ENCODE measurements around the gene ZSWIM7.
"Not testable (repeated sequence)": the region's sequence is repeated elsewhere in the genome, so short reads cannot be mapped to it uniquely, and the experiment has no call there.

The ZSWIM7 gene

DNA sequence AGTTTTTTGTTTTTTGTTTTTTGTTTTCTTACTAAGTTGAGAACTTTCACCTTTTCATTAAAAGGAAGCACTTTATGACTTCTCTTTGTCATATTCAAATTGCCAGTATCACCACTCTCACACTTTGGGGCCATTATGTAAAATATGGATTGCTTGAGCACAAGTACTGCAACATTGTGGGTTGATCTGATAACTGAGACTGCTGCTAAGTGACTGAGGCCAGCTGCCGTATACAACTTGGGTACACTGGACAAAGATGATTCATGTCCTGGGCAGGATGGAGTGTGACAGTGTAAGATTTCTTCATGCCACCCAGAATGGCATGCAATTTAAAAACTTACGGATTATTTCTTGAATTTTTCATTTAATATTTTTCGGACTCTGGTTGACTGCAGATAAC, 7.9 kb upstream of the ZSWIM7 start:
- Mint-ChIP-seq H3K27ac (peak overlapping the region; percentile 34), H3K4me3 (no peak overlapping the region), H3K4me1 (peaks cover 23% of the 10 kb centered on the region), H3K36me3 (peaks cover 100% of the 10 kb centered on the region), H3K9me3 (no peaks in the 10 kb centered on the region)
- DNase-seq (ENCODE audit: low spot score in 2 of 2) (no peak), ATAC-seq (peak; percentile 95)

DNA sequence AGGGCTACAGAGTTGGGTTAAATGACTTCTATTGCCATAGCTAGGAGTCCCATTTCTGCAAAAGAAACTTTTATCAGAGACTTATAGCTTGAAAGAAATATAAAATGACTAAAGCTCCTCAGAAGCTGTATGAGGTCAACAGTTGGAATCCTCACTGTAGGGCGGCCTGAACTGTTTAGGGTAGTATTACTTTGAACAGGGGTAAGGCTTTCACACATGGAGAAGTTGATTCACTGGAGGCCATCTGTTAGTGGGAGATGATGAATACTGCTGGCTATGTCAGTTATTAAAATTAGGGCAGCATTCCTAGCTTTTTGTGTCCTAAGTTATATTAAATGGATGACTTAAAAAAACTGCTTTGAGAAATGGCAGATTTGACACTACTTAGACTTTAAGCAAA, 6.1 kb upstream of the ZSWIM7 start:
- Mint-ChIP-seq H3K27ac (no peak overlapping the region), H3K9me3 (no peaks in the 10 kb centered on the region), H3K4me1 (peaks cover 39% of the 10 kb centered on the region), H3K4me3 (no peak overlapping the region), H3K36me3 (peaks cover 100% of the 10 kb centered on the region)
- no peak for DNase-seq (ENCODE audit: low spot score in 2 of 2)
- no peak for ATAC-seq

DNA sequence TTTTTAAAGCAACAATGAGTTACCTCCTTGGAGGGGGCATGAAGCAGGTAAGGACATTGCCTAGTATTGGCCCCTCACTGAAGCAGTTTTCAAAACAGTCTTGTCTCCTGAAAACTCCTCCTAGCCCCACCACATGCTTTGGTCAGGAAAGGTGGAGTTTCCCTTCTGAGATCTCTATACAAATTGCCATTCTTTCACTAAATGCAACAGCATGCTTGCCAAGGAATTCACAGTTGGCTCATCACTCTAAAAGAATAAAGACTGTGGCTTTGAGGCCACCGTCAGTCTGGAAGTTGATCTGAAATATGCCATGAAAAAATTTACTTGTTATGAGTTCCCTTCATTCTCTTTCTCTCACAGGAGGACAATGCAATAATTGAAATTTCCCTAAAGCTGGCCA, 4.3 kb upstream of the ZSWIM7 start:
- Mint-ChIP-seq H3K36me3 (peaks cover 88% of the 10 kb centered on the region), H3K4me3 (no peak overlapping the region), H3K27ac (peak overlapping the region; percentile 36), H3K9me3 (no peaks in the 10 kb centered on the region), H3K4me1 (peaks cover 41% of the 10 kb centered on the region)
- ATAC-seq (no peak), DNase-seq (ENCODE audit: low spot score in 2 of 2) (no peak)

DNA sequence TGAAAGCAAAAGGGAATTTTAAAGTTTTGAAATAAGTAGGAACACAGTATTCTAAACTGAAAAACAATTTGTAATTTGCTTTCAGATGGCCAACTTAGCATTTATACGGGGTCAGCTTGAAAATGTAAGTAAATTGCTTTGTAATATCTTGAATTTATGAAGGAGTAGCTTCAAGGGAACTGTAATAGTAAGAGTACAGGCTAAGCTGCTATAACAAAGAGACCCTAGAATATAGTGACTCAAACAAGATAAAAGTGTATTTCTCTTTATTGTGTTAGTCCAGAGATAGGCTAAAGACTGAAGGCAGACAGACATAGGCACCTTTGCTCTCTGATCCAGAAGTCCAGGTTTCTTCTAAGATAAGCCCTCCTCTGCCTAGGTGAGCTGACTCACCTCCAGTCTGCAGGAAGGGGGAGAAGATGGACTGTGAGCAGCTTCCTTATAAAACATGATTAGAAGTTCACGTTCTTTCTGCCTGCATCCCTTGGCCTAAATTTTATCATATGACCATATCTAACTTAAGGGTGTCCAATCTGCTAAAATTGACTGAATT, 3.3 kb upstream of the ZSWIM7 start:
- Mint-ChIP-seq H3K4me3 (no peak overlapping the region), H3K36me3 (peaks cover 82% of the 10 kb centered on the region), H3K4me1 (peaks cover 31% of the 10 kb centered on the region), H3K27ac (no peak overlapping the region), H3K9me3 (no peaks in the 10 kb centered on the region)
- no peak for DNase-seq (ENCODE audit: low spot score in 2 of 2)
- ATAC-seq: no peak

DNA sequence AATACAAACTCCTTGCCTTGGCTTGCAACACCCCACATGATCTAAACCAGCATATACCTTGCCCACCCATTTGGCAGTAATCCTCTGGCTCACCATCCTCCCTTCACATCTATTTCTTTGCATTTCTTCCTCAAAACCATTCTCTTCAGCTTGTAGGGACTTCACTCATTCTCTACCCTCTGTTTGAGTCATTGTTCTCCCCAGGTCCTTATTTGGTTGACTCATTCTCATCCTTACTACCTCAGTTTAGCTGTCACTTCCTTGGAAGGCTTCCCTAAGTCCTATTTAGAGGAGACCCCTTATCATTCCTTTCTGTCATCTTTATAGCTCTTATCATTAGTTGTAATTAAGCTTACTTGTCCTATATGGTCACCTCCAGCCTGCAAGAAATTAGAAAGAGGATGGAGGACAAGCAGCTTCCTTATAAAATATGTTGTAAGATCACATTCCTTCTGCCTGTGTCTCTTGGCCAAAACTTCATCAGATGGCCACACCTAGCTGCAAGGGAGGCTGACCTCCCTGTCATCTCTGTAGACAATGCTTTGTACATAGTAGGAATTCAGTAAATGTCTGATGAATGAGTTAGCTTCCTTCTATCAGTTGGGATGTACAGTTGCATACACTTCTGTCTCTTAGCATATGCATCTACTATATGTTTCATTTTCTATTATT, 1.9 kb upstream of the ZSWIM7 start:
- Mint-ChIP-seq H3K9me3 (no peaks in the 10 kb centered on the region), H3K4me1 (peaks cover 25% of the 10 kb centered on the region), H3K4me3 (peak overlapping the region; percentile 74), H3K27ac (peak overlapping the region; percentile 75), H3K36me3 (peaks cover 75% of the 10 kb centered on the region)
- no peak for DNase-seq (ENCODE audit: low spot score in 2 of 2)
- no peak for ATAC-seq

DNA sequence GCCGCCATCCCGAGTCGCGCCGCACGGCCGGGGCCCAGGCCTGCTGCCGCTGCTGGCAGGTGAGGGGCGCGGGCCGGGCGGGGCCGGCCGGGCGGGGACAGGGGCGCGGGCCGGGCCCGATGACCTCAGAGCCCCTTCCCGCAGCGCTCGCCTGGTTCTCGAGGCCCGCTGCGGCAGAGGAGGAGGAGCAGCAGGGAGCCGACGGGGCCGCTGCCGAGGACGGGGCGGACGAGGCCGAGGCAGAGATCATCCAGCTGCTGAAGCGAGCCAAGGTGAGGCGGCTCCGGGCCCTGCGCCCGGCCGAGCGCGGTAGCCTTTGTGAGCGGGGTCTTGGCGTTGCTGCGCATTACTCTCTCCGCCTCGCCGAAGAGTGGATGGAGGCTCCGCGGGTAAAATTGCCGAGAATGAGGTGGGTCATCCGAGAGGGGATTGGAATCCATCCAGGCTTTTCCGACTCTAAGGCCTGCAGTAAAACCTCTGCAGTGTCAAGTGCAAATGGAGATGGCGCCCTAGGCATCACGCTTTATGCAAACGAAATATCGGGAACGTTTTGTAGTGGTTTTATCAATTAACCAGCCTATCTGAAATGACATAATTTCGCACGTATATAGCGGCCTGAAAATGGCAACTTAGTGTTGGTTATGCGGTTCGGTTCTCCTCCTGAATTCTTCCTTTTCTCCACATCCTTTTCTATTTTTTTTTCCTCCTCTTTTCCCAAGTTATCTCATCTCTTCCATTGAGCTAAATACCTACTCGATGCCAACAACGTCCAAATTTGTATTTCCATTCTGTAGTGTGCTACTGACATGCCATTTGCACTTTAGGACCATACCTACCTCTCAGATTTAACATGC, 697 bp upstream of the ZSWIM7 start:
- peaks cover 63% of the 10 kb centered on the region for H3K36me3 Mint-ChIP-seq
- DNase-seq (ENCODE audit: low spot score in 2 of 2) (no peak), ATAC-seq (peak; percentile 60)
- H3K4me3 Mint-ChIP-seq: peak overlapping the region; percentile 74
- no peaks in the 10 kb centered on the region for H3K9me3 Mint-ChIP-seq
- H3K4me1 Mint-ChIP-seq: peaks cover 20% of the 10 kb centered on the region
- H3K27ac Mint-ChIP-seq: peak overlapping the region; percentile 75

DNA sequence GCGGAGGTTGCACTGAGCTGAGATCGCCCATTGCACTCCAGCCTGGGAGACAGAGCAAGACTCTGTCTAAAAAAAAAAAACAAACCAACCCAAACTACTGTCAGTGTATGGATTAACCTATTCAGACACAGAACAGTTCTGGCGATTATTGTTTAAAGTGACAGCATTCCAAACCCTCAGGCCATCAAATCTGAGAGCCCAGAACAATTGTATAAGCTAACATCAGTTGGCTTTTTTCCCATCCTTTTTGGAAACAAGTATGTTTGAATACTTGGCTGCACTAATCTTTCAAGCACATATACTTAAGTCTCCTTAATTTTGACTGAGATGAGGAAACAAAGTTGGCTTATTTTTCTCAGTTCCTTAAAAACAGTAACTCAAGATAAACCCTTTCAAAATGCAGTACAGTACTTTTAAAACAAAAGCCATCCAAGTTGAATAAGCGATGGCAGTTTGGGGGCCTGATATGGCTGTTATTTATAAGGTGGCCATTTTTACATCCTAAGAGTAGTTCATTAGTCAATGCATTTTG, 1.4 kb downstream of the ZSWIM7 start:
- DNase-seq (ENCODE audit: low spot score in 2 of 2): peak in 1 of 2 donors; percentile 28
- H3K36me3 Mint-ChIP-seq: peaks cover 59% of the 10 kb centered on the region
- H3K4me1 Mint-ChIP-seq: peaks cover 20% of the 10 kb centered on the region
- ATAC-seq: no peak
- H3K27ac Mint-ChIP-seq: no peak overlapping the region
- H3K4me3 Mint-ChIP-seq: peak overlapping the region; percentile 74
- H3K9me3 Mint-ChIP-seq: no peaks in the 10 kb centered on the region

DNA sequence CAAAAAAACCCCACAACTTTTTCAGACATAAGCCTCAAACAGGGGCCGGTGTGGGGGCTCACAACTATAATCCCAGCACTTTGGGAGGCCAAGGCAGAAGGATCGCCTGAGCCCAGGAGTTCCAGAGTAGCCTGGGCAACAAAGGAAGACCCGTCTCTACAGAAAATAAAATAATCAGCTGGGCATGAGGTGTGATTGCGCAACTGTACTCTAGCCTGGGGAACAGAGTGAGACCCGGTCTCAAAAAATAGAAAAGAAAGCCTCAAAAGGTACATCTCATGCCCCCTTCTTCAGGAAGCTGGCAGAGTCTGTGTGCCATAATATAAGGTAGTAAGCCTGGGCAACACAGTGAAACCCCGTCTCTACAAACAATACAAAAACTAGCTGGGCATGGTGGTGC, 3.2 kb downstream of the ZSWIM7 start:
- no peaks in the 10 kb centered on the region for H3K9me3 Mint-ChIP-seq
- peaks cover 59% of the 10 kb centered on the region for H3K36me3 Mint-ChIP-seq
- peaks cover 11% of the 10 kb centered on the region for H3K4me1 Mint-ChIP-seq

DNA sequence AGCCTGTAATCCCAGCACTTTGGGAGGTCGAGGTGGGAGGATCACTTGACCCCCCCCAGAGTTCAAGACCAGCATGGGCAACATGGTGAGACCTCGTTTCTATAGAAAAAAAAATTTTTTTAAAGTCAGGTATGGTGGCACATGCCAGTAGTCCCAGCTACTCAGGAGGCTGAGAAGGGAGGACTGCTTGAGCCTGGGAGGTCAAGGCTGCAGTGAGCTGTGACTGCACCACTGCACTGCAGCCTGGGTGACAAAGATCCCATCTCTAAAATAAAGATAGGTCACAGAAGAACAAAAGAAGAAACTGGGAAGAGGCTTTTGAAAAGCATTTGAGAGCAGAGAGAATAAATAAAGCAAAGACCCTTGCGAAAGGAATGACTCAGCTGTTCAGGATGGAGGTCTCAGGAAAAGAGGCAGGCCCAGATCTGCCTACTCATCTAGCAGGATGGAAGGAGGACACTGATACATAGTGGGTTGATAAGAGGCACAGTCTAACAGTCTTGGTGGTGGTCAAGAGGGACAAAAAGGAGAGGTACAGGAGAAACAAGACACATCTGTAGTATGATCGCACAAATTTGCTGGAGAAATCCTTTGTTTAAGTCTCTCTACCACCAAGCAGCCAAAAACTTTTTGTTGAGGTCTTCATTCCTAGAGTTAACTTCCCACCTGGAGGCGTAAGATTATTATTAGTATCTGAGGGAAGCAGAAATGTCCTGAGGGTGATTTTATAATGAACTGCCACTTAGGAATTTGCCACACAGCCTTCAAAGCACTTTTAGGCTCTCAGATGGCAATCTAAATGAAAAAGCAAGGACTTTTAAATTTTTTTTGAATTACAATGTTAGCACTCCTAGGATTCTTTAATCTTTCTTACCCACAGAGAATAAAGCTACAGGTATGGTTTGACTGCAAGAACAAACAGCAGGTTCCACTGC, 17.6 kb downstream of the ZSWIM7 start:
- Mint-ChIP-seq H3K27ac (no peak overlapping the region), H3K36me3 (peaks cover 69% of the 10 kb centered on the region), H3K9me3 (no peaks in the 10 kb centered on the region), H3K4me1 (peaks cover 13% of the 10 kb centered on the region), H3K4me3 (no peak overlapping the region)
- no peak for DNase-seq (ENCODE audit: low spot score in 2 of 2)
- no peak for ATAC-seq

More for the DNA sequence above, 3.2 kb downstream of the ZSWIM7 start:
- Mint-ChIP-seq H3K27ac (no peak overlapping the region), H3K4me3 (no peak overlapping the region)
- no peak for DNase-seq (ENCODE audit: low spot score in 2 of 2)
- ATAC-seq: no peak

DNA sequence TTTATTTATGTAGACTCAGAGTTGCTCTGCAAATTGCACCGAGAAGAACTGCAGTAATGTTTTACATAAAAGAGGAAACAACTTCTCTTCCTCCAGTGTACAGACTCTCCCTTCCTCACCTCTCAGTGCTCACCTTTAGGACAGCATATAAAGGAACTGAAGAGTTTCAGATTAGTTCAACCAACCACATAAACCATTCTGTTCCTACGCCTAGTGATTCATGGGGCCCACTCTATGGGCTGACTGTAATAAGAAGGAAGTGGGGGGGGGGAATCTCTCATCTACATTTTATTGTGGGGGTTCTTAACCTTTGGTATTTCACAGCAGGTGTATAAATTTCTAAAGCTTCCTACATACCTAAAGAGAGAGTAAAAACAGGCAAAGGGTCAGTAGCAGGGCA, 18.3 kb downstream of the ZSWIM7 start:
- Mint-ChIP-seq H3K27ac (no peak overlapping the region), H3K4me1 (peaks cover 13% of the 10 kb centered on the region), H3K4me3 (no peak overlapping the region), H3K9me3 (no peaks in the 10 kb centered on the region), H3K36me3 (peaks cover 62% of the 10 kb centered on the region)
- DNase-seq (ENCODE audit: low spot score in 2 of 2) (no peak), ATAC-seq (peak; percentile 99)

DNA sequence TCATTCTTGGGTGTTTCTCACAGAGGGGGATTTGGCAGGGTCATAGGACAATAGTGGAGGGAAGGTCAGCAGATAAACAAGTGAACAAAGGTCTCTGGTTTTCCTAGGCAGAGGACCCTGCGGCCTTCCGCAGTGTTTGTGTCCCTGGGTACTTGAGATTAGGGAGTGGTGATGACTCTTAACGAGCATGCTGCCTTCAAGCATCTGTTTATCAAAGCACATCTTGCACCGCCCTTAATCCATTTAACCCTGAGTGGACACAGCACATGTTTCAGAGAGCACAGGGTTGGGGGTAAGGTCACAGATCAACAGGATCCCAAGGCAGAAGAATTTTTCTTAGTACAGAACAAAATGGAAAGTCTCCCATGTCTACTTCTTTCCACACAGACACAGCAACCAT, 20.5 kb downstream of the ZSWIM7 start:
- H3K9me3 Mint-ChIP-seq; DNase-seq (ENCODE audit: low spot score in 2 of 2); ATAC-seq; H3K4me3 Mint-ChIP-seq; H3K27ac Mint-ChIP-seq: not testable (repeated sequence)
- peaks cover 13% of the 10 kb centered on the region for H3K4me1 Mint-ChIP-seq
- peaks cover 53% of the 10 kb centered on the region for H3K36me3 Mint-ChIP-seq

DNA sequence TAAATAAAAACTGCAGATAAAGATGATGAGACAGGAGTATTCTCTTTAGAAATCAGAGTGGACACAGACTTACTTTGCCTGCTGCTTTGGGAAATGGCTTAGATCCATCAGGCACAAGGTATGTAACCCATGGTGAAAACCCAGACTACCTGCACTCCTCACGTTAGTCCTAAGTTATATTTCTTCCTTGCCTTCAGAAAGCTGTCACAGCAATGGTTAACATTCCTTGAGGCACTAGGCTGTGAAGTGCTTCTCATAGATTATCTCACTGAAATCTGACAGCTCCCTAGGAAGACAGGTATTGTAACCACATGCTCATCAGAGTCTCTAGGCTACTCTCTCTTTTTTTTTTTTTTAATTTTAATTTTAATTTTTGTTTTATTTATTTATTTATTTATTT, 20.9 kb downstream of the ZSWIM7 start:
- Mint-ChIP-seq H3K36me3 (peaks cover 49% of the 10 kb centered on the region), H3K4me3 (no peak overlapping the region), H3K4me1 (peaks cover 13% of the 10 kb centered on the region), H3K9me3 (no peaks in the 10 kb centered on the region), H3K27ac (no peak overlapping the region)
- no peak for ATAC-seq
- no peak for DNase-seq (ENCODE audit: low spot score in 2 of 2)

DNA sequence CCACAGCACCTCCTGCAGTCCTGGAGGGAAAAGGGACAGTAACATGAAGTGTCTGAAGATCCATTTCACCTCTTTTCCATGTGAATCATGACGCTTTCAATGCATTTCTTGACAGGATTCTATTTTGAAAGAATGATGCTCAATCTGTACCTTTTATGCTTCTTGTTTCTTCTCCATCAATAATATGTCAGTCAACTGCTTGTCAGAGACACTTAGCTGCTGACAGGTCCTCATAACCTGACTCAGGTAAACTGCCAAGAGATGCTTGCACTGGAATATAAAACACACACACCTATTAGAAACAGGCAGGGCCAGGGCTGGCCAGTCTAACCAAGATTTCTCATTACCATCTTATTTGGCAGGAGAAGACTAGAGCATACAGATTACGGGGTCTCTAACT, 21.6 kb downstream of the ZSWIM7 start:
- Mint-ChIP-seq H3K9me3 (no peaks in the 10 kb centered on the region), H3K27ac (no peak overlapping the region), H3K4me3 (no peak overlapping the region), H3K36me3 (peaks cover 46% of the 10 kb centered on the region), H3K4me1 (peaks cover 13% of the 10 kb centered on the region)
- no peak for DNase-seq (ENCODE audit: low spot score in 2 of 2)
- ATAC-seq: no peak

DNA sequence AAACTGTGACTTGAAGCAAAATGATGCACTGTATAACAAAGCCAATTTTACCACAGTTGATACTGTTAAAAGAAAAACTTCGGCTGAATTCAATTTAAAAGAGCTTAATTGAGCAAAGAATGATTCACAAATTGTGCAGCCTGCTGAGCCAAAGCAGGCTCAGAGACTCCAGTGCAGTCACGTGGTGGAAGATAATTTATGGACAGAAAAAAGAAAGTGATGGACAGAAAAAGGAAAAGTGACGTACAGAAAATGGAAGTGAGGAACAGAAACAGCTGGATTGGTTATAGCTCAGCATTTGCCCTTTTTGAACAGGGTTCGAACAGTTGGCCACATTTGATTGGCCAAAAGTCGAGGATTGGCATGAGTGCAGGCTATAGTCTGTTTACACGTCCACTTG, 25.7 kb downstream of the ZSWIM7 start:
- Mint-ChIP-seq H3K36me3 (peaks cover 26% of the 10 kb centered on the region), H3K9me3 (no peaks in the 10 kb centered on the region), H3K27ac (no peak overlapping the region), H3K4me1 (no peaks in the 10 kb centered on the region), H3K4me3 (no peak overlapping the region)
- DNase-seq (ENCODE audit: low spot score in 2 of 2): no peak
- no peak for ATAC-seq

DNA sequence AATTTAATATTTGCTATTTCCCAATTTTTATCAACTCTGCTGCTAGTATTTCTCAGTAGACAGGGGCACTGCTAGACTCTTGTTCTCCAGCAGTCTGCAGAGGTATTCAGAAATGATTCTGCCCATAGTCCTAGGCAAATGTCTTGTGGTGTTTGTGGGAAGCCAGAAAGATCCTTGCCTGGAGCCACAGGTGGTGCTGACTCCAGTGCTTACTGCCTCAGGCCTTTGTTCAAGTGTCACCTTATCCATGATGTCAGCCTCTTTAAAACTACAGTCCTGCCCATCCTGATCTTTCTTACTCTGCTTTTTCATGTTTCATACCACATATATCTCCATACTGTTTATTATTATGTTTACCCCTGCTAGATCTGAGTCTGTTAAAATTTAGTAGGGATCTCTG, 26.5 kb downstream of the ZSWIM7 start:
- no peak for DNase-seq (ENCODE audit: low spot score in 2 of 2)
- H3K27ac Mint-ChIP-seq: no peak overlapping the region
- H3K9me3 Mint-ChIP-seq: no peaks in the 10 kb centered on the region
- ATAC-seq: no peak
- H3K4me1 Mint-ChIP-seq: no peaks in the 10 kb centered on the region
- no peak overlapping the region for H3K4me3 Mint-ChIP-seq
- H3K36me3 Mint-ChIP-seq: peaks cover 20% of the 10 kb centered on the region

Measured in stimulated activated effector memory CD8-positive, alpha-beta T cell treated with anti-CD3 and anti-CD28 coated beads, Interleukin-12 subunit alpha, Interleukin-12 subunit beta, amount 100 ng/mL, for 72 hours (primary cell).